ENCODE results near the gene DLEC1.

Gene DLEC1

DNA sequence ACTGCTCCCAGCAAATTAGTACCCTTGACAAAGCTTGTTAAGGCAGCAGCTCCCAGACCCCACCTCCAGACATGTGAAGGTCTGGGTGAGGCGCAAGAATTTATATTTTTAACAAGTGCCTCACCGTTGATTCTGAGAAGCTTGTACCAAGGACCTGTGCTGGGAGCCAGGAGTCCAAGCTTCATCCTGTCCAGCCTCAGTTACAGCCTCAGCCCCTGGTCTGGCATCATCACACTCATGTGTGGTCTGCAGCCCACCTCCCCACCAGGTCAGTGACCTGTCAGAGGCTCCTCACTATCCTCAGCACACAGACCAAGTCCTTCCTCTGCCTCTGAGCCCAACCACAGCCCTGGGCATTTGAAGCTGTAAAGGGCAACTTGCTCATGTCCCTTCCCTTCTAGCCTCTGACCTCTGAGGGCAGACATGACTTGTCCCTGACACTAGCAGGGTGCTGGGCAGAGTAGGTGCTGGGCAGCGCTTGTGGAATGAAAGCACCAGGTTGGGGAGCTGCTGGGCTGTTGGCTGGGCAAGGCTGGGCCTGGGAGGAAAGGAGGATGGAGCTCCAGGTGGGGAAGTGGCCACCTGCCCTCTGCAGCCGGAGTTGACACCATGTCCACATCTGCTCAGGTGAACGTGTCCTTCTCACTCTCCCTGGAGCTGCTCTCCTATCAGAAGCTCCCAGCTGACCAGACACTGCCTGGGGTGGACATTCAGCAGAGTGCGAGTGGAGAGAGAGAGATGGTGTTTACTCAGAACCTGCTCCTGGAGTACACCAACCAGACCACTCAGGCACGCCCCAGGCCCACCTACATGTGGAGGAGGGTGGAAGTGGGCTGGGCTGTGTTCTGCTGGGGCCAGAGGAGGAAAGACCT is 81.0 kb downstream of the DLEC1 start:
- H3K36me3 ChIP-seq (ENCODE audit: insufficient read depth, low read length): peaks cover 29% of the 10 kb centered on the region; the same call in 1 of the 2 replicates
- TF ChIP-seq, protein P1, sequence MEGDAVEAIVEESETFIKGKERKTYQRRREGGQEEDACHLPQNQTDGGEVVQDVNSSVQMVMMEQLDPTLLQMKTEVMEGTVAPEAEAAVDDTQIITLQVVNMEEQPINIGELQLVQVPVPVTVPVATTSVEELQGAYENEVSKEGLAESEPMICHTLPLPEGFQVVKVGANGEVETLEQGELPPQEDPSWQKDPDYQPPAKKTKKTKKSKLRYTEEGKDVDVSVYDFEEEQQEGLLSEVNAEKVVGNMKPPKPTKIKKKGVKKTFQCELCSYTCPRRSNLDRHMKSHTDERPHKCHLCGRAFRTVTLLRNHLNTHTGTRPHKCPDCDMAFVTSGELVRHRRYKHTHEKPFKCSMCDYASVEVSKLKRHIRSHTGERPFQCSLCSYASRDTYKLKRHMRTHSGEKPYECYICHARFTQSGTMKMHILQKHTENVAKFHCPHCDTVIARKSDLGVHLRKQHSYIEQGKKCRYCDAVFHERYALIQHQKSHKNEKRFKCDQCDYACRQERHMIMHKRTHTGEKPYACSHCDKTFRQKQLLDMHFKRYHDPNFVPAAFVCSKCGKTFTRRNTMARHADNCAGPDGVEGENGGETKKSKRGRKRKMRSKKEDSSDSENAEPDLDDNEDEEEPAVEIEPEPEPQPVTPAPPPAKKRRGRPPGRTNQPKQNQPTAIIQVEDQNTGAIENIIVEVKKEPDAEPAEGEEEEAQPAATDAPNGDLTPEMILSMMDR (conservative IDR thresholded peaks at IDR 0.05; ENCODE audit: low read length): no peak
- no peak for TF ChIP-seq EZH2phosphoT487 (IDR thresholded peaks at IDR 0.05; ENCODE audit: borderline replicate concordance)
- H3F3A ChIP-seq (ENCODE audit: low read depth): no peaks in the 10 kb centered on the region
- H3K9me3 ChIP-seq (ENCODE audit: insufficient read depth, low read depth, low read length): no peaks in the 10 kb centered on the region
- no peaks in the 10 kb centered on the region for H3K9me2 ChIP-seq (replicated peaks; ENCODE audit: low read depth, low read length)
- no peaks in the 10 kb centered on the region for H3K27me3 ChIP-seq (ENCODE audit: insufficient read depth, low read length, poor library complexity, severe bottlenecking)
- no peak overlapping the region for H3K4me3 ChIP-seq (ENCODE audit: low read length, poor library complexity, severe bottlenecking)
- no peak overlapping the region for H3K4me2 ChIP-seq (ENCODE audit: low read depth, low read length, poor library complexity, severe bottlenecking)
- no peak overlapping the region for H2AFZ ChIP-seq (ENCODE audit: low read length)
- no peak overlapping the region for H3K9ac ChIP-seq (ENCODE audit: low read depth, low read length, poor library complexity, severe bottlenecking)
- H3K4me1 ChIP-seq (ENCODE audit: insufficient read depth, low read length, poor library complexity, severe bottlenecking): no peaks in the 10 kb centered on the region
- no peaks in the 10 kb centered on the region for H3K79me2 ChIP-seq (ENCODE audit: insufficient read depth, low read length)
- no peaks in the 10 kb centered on the region for H4K20me1 ChIP-seq (ENCODE audit: insufficient read depth, low read length, poor library complexity, severe bottlenecking)

DNA sequence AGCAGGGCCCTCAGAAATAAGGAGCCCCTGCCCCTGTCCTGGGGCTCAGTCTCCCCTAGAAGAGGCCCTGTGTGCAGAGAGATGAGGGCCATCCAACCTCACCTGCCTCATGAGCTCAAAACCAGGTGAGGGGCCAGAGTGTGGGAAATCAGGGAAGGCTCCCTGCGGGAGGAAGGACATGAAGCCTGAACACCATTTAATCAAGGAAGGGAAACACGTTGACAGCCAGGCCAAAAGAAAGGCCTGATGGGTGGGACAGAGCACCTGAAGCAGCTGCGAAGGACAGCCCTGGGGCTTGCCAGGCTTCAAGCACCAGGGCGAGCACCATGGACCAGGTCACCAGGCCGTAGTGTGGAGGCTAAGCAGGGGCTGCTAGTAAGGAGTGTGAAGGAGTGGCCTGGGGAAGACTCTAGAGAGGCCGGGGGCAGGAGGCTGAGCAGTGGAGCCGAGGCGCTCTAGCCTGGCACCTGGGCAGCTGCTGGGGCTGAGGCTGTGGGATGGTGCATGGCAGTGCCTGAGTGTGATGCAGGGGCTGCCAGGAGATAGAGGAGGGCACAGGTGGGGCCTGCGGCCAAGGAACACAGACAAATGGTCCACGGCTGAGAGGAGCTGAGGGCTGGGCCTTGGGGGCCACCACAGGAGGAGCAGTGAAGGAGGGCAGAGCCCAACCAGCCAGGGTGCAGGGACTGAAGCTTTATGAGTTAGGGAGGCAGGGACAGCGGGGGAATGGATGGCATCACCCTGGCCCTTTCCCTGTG is 81.9 kb downstream of the DLEC1 start:
- TF ChIP-seq, protein P1 (conservative IDR thresholded peaks at IDR 0.05; ENCODE audit: low read length): no peak
- TF ChIP-seq EZH2phosphoT487 (IDR thresholded peaks at IDR 0.05; ENCODE audit: borderline replicate concordance): no peak
- H4K20me1 ChIP-seq (ENCODE audit: insufficient read depth, low read length, poor library complexity, severe bottlenecking): no peaks in the 10 kb centered on the region
- peaks cover 37% of the 10 kb centered on the region; the same call in 1 of the 2 replicates for H3K36me3 ChIP-seq (ENCODE audit: insufficient read depth, low read length)
- H3K4me2 ChIP-seq (ENCODE audit: low read depth, low read length, poor library complexity, severe bottlenecking): no peak overlapping the region
- no peaks in the 10 kb centered on the region for H3K27me3 ChIP-seq (ENCODE audit: insufficient read depth, low read length, poor library complexity, severe bottlenecking)
- H3K9me3 ChIP-seq (ENCODE audit: insufficient read depth, low read depth, low read length): no peaks in the 10 kb centered on the region
- no peak overlapping the region for H2AFZ ChIP-seq (ENCODE audit: low read length)
- H3K4me3 ChIP-seq (ENCODE audit: low read length, poor library complexity, severe bottlenecking): no peak overlapping the region
- H3K4me1 ChIP-seq (ENCODE audit: insufficient read depth, low read length, poor library complexity, severe bottlenecking): no peaks in the 10 kb centered on the region
- no peak overlapping the region for H3K9ac ChIP-seq (ENCODE audit: low read depth, low read length, poor library complexity, severe bottlenecking)
- H3K9me2 ChIP-seq (replicated peaks; ENCODE audit: low read depth, low read length): no peaks in the 10 kb centered on the region
- H3K79me2 ChIP-seq (ENCODE audit: insufficient read depth, low read length): no peaks in the 10 kb centered on the region
- H3F3A ChIP-seq (ENCODE audit: low read depth): no peaks in the 10 kb centered on the region

DNA sequence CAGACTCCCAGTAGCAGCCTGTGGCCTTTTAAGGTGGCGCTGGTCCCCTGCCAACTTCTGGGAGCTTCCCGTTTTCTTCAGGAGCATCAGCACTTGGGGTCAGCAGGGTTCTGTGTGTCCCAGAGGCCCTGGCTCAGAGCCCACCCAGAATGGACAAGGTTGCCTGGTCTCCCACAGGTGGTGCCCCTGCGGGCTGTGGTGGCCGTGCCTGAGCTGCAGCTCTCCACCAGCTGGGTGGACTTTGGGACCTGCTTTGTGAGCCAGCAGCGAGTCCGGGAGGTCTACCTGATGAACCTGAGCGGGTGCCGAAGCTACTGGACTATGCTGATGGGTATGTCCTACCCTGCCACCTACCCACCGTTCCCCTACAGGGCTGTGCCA is 82.4 kb downstream of the DLEC1 start:
- Histone ChIP-seq H3K9ac (ENCODE audit: low read depth, low read length, poor library complexity, severe bottlenecking) (no peak overlapping the region), H3K9me2 (replicated peaks; ENCODE audit: low read depth, low read length) (no peaks in the 10 kb centered on the region), H2AFZ (ENCODE audit: low read length) (no peak overlapping the region), H3K36me3 (ENCODE audit: insufficient read depth, low read length) (peaks cover 42% of the 10 kb centered on the region; the same call in 1 of the 2 replicates), H3K79me2 (ENCODE audit: insufficient read depth, low read length) (no peaks in the 10 kb centered on the region), H3K27me3 (ENCODE audit: insufficient read depth, low read length, poor library complexity, severe bottlenecking) (no peaks in the 10 kb centered on the region), H3K4me1 (ENCODE audit: insufficient read depth, low read length, poor library complexity, severe bottlenecking) (no peaks in the 10 kb centered on the region), H3K4me2 (ENCODE audit: low read depth, low read length, poor library complexity, severe bottlenecking) (no peak overlapping the region), H3K9me3 (ENCODE audit: insufficient read depth, low read depth, low read length) (no peaks in the 10 kb centered on the region), H3F3A (ENCODE audit: low read depth) (no peaks in the 10 kb centered on the region), H4K20me1 (ENCODE audit: insufficient read depth, low read length, poor library complexity, severe bottlenecking) (no peaks in the 10 kb centered on the region), H3K4me3 (ENCODE audit: low read length, poor library complexity, severe bottlenecking) (no peak overlapping the region)
- TF ChIP-seq, protein P1 (conservative IDR thresholded peaks at IDR 0.05; ENCODE audit: low read length): no peak
- no peak for TF ChIP-seq EZH2phosphoT487 (IDR thresholded peaks at IDR 0.05; ENCODE audit: borderline replicate concordance)

All from Loucy (cell line).